Activated CD8-positive, alpha-beta memory T cell treated with anti-CD3 and anti-CD28 coated beads, Interleukin-2, amount 10 ng/mL, durations not matched to agents 7 days and 5 days (primary cell): Measurements from ENCODE around the gene CCDC8. TPM values are rescaled to one million over a fixed set of nuclear protein-coding genes. Genes with fewer than 3 reads are reported as not detected.

Experiments
- ATAC-seq: fragments of 150-1000 bp; cut with Tn5 transposase; one replicate; pipeline ENCODE4 v1.10.0; 2021; ENCODE audit warnings: moderate library complexity
- CTCF ChIA-PET: fragments of 350-600 bp; sonication (Branson Sonifier 250); formaldehyde crosslinking; loops from one replicate; lab custom pipeline; 2021; ENCODE audit warnings: antibody characterized with exemption; lab: Charles Lee
- DNase-seq: peaks from one replicate; pipeline ENCODE4 v3.0.0-alpha.2; 2020
- H3K27ac Mint-ChIP-seq: one replicate; pipeline ENCODE4 v1.8.0; 2021; ENCODE audit warnings: mild to moderate bottlenecking, mixed read lengths
- H3K27me3 Mint-ChIP-seq: one replicate; pipeline ENCODE4 v1.8.0; 2021; ENCODE audit warnings: mixed read lengths
- H3K36me3 Mint-ChIP-seq: one replicate; pipeline ENCODE4 v1.8.0; 2021; ENCODE audit warnings: mild to moderate bottlenecking, mixed read lengths
- H3K4me1 Mint-ChIP-seq: one replicate; pipeline ENCODE4 v1.8.0; 2021; ENCODE audit warnings: mixed read lengths
- H3K4me3 Mint-ChIP-seq: one replicate; pipeline ENCODE4 v1.8.0; 2021; ENCODE audit warnings: mild to moderate bottlenecking, moderate library complexity, mixed read lengths
- H3K9me3 Mint-ChIP-seq: one replicate; pipeline ENCODE4 v1.8.0; 2022; ENCODE audit warnings: low read depth, mixed read lengths
- total RNA-seq, 2 experiments: library from RNA; stranded (reverse); gene quantifications; one replicate each; pipeline ENCODE4 v1.2.3, GENCODE V29; 2021

Gene CCDC8, protein sequence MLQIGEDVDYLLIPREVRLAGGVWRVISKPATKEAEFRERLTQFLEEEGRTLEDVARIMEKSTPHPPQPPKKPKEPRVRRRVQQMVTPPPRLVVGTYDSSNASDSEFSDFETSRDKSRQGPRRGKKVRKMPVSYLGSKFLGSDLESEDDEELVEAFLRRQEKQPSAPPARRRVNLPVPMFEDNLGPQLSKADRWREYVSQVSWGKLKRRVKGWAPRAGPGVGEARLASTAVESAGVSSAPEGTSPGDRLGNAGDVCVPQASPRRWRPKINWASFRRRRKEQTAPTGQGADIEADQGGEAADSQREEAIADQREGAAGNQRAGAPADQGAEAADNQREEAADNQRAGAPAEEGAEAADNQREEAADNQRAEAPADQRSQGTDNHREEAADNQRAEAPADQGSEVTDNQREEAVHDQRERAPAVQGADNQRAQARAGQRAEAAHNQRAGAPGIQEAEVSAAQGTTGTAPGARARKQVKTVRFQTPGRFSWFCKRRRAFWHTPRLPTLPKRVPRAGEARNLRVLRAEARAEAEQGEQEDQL
- not detected for total RNA-seq

- peaks cover 72% of the 10 kb centered on the region for H3K27me3 Mint-ChIP-seq
- DNase-seq (no peak), ATAC-seq (no peak)
- H3K36me3 Mint-ChIP-seq: no peaks in the 10 kb centered on the region
- H3K4me1 Mint-ChIP-seq: no peaks in the 10 kb centered on the region
- no peak within 1 kb of the TSS for H3K27ac Mint-ChIP-seq
- CTCF ChIA-PET: interaction anchor here (1.1 kb wide), 1 partner anchor 9 kb away, joined by 3 read pairs; no protein-coding TSS in a partner anchor
- H3K4me3 Mint-ChIP-seq: no peak within 1 kb of the TSS
- H3K9me3 Mint-ChIP-seq: no peaks in the 10 kb centered on the region
These were observed at the start of gene CCDC8 for GRCh38 chr19:46413262-46414031. Gene CCDC8 (minus strand): TSS chr19:46413564. CDS start chr19:46412810, 754 bp downstream.

DNA sequence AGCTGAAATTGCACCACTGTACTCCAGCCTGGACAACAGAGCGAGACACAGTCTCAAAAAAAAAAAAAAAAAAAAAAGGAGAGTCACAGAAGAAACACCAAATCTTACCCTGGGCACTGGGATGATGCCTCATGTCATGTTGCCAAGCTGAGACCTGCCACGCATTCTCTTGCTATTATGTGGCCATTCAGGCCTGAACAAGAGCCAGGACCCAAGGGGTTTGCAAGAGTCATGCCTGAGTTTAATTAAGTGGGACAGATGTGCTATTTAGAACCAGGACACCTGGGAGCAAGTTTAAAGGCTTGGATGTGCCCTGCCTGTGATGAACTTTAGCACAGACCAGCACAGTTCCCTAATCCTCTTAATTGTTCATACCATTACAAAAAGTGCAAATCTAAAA, 48.2 kb upstream of the CCDC8 start:
- Mint-ChIP-seq H3K9me3 (no peaks in the 10 kb centered on the region), H3K4me3 (no peak overlapping the region), H3K27me3 (peaks cover 33% of the 10 kb centered on the region), H3K36me3 (no peaks in the 10 kb centered on the region), H3K27ac (no peak overlapping the region), H3K4me1 (peaks cover 4% of the 10 kb centered on the region)
- DNase-seq (no peak), ATAC-seq (no peak)
- CTCF ChIA-PET: no interaction called here

- no peak for DNase-seq
- ATAC-seq: no peak
- CTCF ChIA-PET: no interaction called here
- peaks cover 31% of the 10 kb centered on the region for H3K27me3 Mint-ChIP-seq
- H3K4me1 Mint-ChIP-seq: no peaks in the 10 kb centered on the region
- no peaks in the 10 kb centered on the region for H3K36me3 Mint-ChIP-seq
- no peak overlapping the region for H3K27ac Mint-ChIP-seq
- no peak overlapping the region for H3K4me3 Mint-ChIP-seq
- H3K9me3 Mint-ChIP-seq: no peaks in the 10 kb centered on the region
These were observed 47.6 kb upstream of the CCDC8 start for GRCh38 chr19:46460981-46461380.

DNA sequence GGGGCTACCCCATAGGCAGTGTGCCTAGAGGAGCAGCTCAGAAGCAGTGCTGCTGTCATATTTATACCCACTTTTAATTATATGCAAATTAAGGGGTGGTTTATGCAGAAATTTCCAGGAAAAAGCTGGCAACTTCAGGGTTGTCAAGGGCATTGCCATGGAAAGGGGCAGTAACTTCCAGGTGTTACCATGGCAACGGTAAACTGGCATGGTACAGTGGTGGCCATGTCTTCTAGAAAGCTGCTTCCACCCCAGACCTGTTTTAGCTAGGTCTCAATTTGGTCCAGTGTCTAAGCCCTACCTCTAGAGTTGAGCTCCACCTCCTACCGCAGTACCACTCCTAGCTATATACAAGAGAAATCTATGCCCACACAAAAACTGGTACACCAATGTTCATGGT, 46.7 kb upstream of the CCDC8 start:
- Mint-ChIP-seq H3K27me3 (peaks cover 27% of the 10 kb centered on the region), H3K27ac (no peak overlapping the region), H3K4me1 (no peaks in the 10 kb centered on the region), H3K9me3 (no peaks in the 10 kb centered on the region), H3K4me3 (no peak overlapping the region), H3K36me3 (no peaks in the 10 kb centered on the region)
- CTCF ChIA-PET: no interaction called here
- DNase-seq (no peak), ATAC-seq (no peak)

DNA sequence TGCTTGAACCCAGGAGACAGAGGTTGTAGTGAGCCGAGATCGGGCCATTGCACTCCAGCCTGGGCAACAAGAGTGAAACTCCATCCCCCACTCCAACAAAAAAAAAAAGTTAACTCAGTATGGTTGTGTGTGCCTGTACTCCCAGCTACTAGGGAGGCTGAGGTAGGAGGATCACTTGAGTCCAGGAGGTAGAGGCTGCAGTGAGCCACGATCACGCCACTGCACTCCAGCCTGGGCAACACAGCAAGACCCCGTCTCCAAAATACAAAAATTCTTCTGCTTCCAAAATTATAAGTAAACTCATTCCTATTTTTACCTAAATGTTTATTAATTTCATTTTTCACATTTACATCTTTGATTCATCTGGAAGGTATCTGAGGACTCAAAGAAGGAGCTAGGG, 43.6 kb upstream of the CCDC8 start:
- H3K4me1 Mint-ChIP-seq: no peaks in the 10 kb centered on the region
- H3K27me3 Mint-ChIP-seq: peaks cover 21% of the 10 kb centered on the region
- H3K27ac Mint-ChIP-seq: no peak overlapping the region
- no peak for DNase-seq
- CTCF ChIA-PET: interaction anchor here (1.0 to 1.7 kb wide), 3 partner anchors 12 to 86 kb away, joined by 3 to 5 read pairs (median 5); no protein-coding TSS in a partner anchor
- H3K9me3 Mint-ChIP-seq: no peaks in the 10 kb centered on the region
- no peak overlapping the region for H3K4me3 Mint-ChIP-seq
- H3K36me3 Mint-ChIP-seq: no peaks in the 10 kb centered on the region
- no peak for ATAC-seq

DNA sequence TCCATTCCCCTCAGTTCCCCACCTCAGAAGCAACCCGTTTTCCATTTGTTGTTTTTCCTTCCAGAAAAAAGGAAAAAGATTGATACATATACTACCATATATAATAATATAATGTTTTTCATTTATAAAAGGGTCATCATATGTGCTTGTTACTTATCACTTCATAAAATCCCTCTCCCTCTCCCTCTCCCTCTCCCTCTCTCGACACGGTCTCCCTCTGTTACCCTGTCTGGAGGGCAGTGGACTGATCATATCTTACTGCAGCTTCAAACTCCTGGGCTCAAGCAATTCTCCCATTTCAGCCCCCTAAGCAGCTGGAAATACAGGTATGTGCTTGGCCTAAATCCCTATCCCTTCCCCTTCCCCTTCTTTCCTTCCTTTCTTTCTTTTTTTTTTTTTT, 40.9 kb upstream of the CCDC8 start:
- Mint-ChIP-seq H3K27ac (no peak overlapping the region), H3K9me3 (peaks cover 3% of the 10 kb centered on the region), H3K4me3 (no peak overlapping the region), H3K36me3 (peaks cover 2% of the 10 kb centered on the region), H3K4me1 (no peaks in the 10 kb centered on the region), H3K27me3 (peaks cover 26% of the 10 kb centered on the region)
- no peak for ATAC-seq
- CTCF ChIA-PET: no interaction called here
- DNase-seq: no peak

GRCh38 chr19:46453661-46454060, 40.3 kb upstream of the CCDC8 start:
- peaks cover 3% of the 10 kb centered on the region for H3K9me3 Mint-ChIP-seq
- no peak for ATAC-seq
- no peak for DNase-seq
- H3K27ac Mint-ChIP-seq: no peak overlapping the region
- H3K4me3 Mint-ChIP-seq: no peak overlapping the region
- CTCF ChIA-PET: no interaction called here
- H3K36me3 Mint-ChIP-seq: peaks cover 2% of the 10 kb centered on the region
- H3K4me1 Mint-ChIP-seq: no peaks in the 10 kb centered on the region
- H3K27me3 Mint-ChIP-seq: peaks cover 28% of the 10 kb centered on the region

GRCh38 chr19:46452186-46452585, 38.8 kb upstream of the CCDC8 start:
- Mint-ChIP-seq H3K36me3 (peaks cover 2% of the 10 kb centered on the region), H3K27me3 (peaks cover 31% of the 10 kb centered on the region), H3K4me3 (no peak overlapping the region), H3K4me1 (no peaks in the 10 kb centered on the region), H3K9me3 (peaks cover 3% of the 10 kb centered on the region), H3K27ac (no peak overlapping the region)
- CTCF ChIA-PET: no interaction called here
- DNase-seq: no peak
- ATAC-seq: no peak

DNA sequence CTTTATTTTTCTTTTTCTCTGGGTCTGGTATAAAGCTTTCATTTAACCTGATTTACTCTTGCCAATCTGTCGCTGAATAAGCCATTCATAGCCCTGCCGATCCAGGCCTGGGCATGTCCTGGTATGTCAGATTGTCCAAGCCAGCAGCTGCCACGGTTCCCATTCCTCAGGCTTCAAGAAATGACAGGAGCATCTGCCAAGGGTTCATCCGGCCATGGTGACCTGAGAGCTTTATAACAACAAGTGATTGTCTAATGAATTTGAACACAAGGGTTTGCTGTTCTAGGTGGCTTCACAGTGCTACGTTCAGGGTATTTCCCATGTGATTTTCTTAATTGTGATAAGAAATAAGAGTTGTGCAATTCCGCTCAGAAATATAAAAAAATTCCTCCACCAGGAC, 38.0 kb upstream of the CCDC8 start:
- no peak for ATAC-seq
- CTCF ChIA-PET: no interaction called here
- peaks cover 28% of the 10 kb centered on the region for H3K27me3 Mint-ChIP-seq

DNA sequence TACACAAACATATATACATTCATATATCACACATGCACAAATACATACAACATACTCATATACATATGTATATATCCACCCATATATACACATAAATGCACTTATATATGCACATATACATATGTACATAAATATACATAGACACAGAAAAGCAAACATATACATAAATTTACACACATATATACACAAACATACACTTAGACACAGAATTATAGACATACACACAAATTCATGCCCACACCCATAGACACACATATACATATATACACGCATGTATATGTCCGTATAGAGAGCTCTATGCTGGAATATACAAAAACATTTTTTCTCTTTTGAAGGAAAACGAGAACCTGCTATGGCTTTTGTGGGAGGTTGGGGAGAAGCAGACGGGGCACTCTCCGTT, 37.4 kb upstream of the CCDC8 start:
- H3K27me3 Mint-ChIP-seq: peaks cover 29% of the 10 kb centered on the region
- no peak for ATAC-seq
- CTCF ChIA-PET: no interaction called here

More for the DNA sequence above, 38.0 kb upstream of the CCDC8 start:
- Mint-ChIP-seq H3K27ac (no peak overlapping the region), H3K4me3 (no peak overlapping the region), H3K4me1 (no peaks in the 10 kb centered on the region), H3K9me3 (peaks cover 3% of the 10 kb centered on the region), H3K36me3 (peaks cover 2% of the 10 kb centered on the region)
- DNase-seq: no peak

GRCh38 chr19:46449228-46449627, 35.9 kb upstream of the CCDC8 start:
- H3K4me3 Mint-ChIP-seq: no peak overlapping the region
- DNase-seq (no peak), ATAC-seq (no peak)
- H3K36me3 Mint-ChIP-seq: peaks cover 2% of the 10 kb centered on the region
- H3K9me3 Mint-ChIP-seq: peaks cover 3% of the 10 kb centered on the region
- H3K27me3 Mint-ChIP-seq: peaks cover 29% of the 10 kb centered on the region
- CTCF ChIA-PET: no interaction called here
- no peaks in the 10 kb centered on the region for H3K4me1 Mint-ChIP-seq
- no peak overlapping the region for H3K27ac Mint-ChIP-seq

More for the DNA sequence above, 37.4 kb upstream of the CCDC8 start:
- Mint-ChIP-seq H3K9me3 (peaks cover 3% of the 10 kb centered on the region), H3K4me3 (no peak overlapping the region), H3K4me1 (no peaks in the 10 kb centered on the region), H3K27ac (no peak overlapping the region), H3K36me3 (peaks cover 2% of the 10 kb centered on the region)
- no peak for DNase-seq

- H3K27me3 Mint-ChIP-seq: peaks cover 29% of the 10 kb centered on the region
- ATAC-seq (no peak), DNase-seq (no peak)
- no peak overlapping the region for H3K27ac Mint-ChIP-seq
- CTCF ChIA-PET: no interaction called here
- H3K4me3 Mint-ChIP-seq: no peak overlapping the region
- H3K9me3 Mint-ChIP-seq: peaks cover 3% of the 10 kb centered on the region
- peaks cover 2% of the 10 kb centered on the region for H3K36me3 Mint-ChIP-seq
- H3K4me1 Mint-ChIP-seq: no peaks in the 10 kb centered on the region
These were observed 35.2 kb upstream of the CCDC8 start for GRCh38 chr19:46448601-46449000.

DNA sequence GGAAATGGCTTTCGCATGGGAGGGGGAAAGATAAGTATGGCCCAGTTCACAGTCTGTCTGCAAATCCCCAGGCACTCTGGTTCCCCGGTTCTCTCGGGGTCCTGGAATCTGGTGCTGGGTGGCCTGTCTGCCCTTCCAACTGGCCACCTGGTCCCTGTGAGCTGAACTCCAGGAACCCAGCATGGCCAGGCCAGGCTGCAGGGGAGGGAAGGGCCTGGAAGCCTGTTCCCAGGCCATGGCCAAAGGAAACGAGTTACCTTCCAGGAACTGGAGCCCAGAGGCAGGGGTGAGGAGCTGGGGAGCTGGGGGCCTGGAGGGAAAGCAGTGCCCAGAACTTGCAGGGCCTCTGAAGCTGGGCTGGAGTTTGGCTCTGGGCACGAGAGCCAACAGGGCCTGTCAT, 34.5 kb upstream of the CCDC8 start:
- Mint-ChIP-seq H3K27me3 (peaks cover 29% of the 10 kb centered on the region), H3K27ac (no peak overlapping the region), H3K9me3 (peaks cover 3% of the 10 kb centered on the region), H3K4me3 (no peak overlapping the region), H3K36me3 (peaks cover 2% of the 10 kb centered on the region), H3K4me1 (no peaks in the 10 kb centered on the region)
- no peak for DNase-seq
- CTCF ChIA-PET: interaction anchor here (0.6 to 1.6 kb wide), 2 partner anchors 52 to 230 kb away, joined by 3 to 4 read pairs; no protein-coding TSS in a partner anchor
- ATAC-seq: no peak
